Vagina (tissue), 2 donors: ENCODE data around the gene HOXD11.

Experiments
- CTCF ChIP-seq, 3 experiments: fragments of 450-650 bp in 2 of 3; fragments of 200-600 bp in 1 of 3; sonication (generic) in 1 of 3; IDR thresholded peaks; one replicate each; pipeline ENCODE4 v1.5.1; 2017 to 2019; ENCODE audit warnings: antibody characterized with exemption in 3 of 3, mild to moderate bottlenecking in 2 of 3, moderate library complexity in 2 of 3
- POLR2A ChIP-seq, 2 donors: fragments of 450-650 bp; IDR thresholded peaks; one replicate each; pipeline ENCODE4 v1.6.1; 2017; ENCODE audit warnings: antibody characterized with exemption in 2 of 2, mild to moderate bottlenecking in 2 of 2, moderate library complexity in 2 of 2
- POLR2AphosphoS5 ChIP-seq, 2 donors: sonication (generic); formaldehyde crosslinking; IDR thresholded peaks; one replicate each; pipeline ENCODE4 v1.9.0; 2017; ENCODE audit warnings: antibody characterized with exemption in 2 of 2, mild to moderate bottlenecking in 2 of 2, low read depth in 1 of 2; ENCODE audit not compliant: insufficient read depth in 1 of 2

DNA sequence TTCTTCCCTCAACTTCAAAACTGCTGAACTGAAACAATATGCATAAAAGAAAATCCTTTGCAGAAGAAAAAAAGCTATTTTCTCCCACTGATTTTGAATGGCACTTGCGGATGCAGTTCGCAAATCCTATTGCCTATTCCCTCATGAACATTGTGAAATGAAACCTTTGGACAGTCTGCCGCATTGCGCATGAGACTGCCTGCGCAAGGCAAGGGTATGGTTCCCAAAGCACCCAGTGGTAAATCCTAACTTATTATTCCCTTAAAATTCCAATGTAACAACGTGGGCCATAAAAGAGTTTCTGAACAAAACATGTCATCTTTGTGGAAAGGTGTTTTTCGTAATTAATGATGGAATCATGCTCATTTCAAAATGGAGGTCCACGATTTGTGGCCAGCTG lies 30.8 kb downstream of the HOXD11 start:
- TF ChIP-seq CTCF (IDR thresholded peaks at IDR 0.05) (no peak), POLR2AphosphoS5 (IDR thresholded peaks at IDR 0.05; ENCODE audit: insufficient read depth in 1 of 2, low read depth in 1 of 2) (no peak), POLR2A (IDR thresholded peaks at IDR 0.05) (no peak)
